Measurements from ENCODE around the gene RFTN1. TPM values are rescaled to one million over a fixed set of nuclear protein-coding genes. Genes with fewer than 3 reads are reported as not detected.

RFTN1 gene
- total RNA-seq, 2 experiments from 2014 or later: 95.9 to 109 TPM

- H3K4me3 Mint-ChIP-seq: no peak overlapping the region
- DNase-seq: no peak
- H3K27ac Mint-ChIP-seq: no peak overlapping the region
- peaks cover 46% of the 10 kb centered on the region for H3K36me3 Mint-ChIP-seq (ENCODE audit: low read depth)
- CTCF ChIA-PET: interaction anchor here (1.4 kb wide), 1 partner anchor 20 kb away, joined by 3 read pairs; no protein-coding TSS in a partner anchor
- no peaks in the 10 kb centered on the region for H3K9me3 Mint-ChIP-seq
- peaks cover 13% of the 10 kb centered on the region for H3K4me1 Mint-ChIP-seq (ENCODE audit: low read depth)
- intact Hi-C loops (cut with micrococcal nuclease): no loop called here
- no peaks in the 10 kb centered on the region for H3K27me3 Mint-ChIP-seq (ENCODE audit: low read depth)
Observed at GRCh38 chr3:16430717-16431630, 82.5 kb downstream of the RFTN1 start.

GRCh38 chr3:16429086-16429485, 84.4 kb downstream of the RFTN1 start:
- DNase-seq: no peak
- intact Hi-C loops (cut with micrococcal nuclease): no loop called here
- H3K9me3 Mint-ChIP-seq: no peaks in the 10 kb centered on the region
- no peak overlapping the region for H3K27ac Mint-ChIP-seq
- CTCF ChIA-PET: interaction anchor here (0.6 kb wide), 1 partner anchor 19 kb away, joined by 7 read pairs; no protein-coding TSS in a partner anchor
- H3K27me3 Mint-ChIP-seq (ENCODE audit: low read depth): no peaks in the 10 kb centered on the region
- H3K36me3 Mint-ChIP-seq (ENCODE audit: low read depth): peaks cover 50% of the 10 kb centered on the region
- H3K4me3 Mint-ChIP-seq: no peak overlapping the region
- H3K4me1 Mint-ChIP-seq (ENCODE audit: low read depth): peaks cover 15% of the 10 kb centered on the region

GRCh38 chr3:16428612-16429011, 84.9 kb downstream of the RFTN1 start:
- CTCF ChIA-PET: interaction anchor here (0.6 kb wide), 1 partner anchor 20 kb away, joined by 7 read pairs; no protein-coding TSS in a partner anchor
- H3K4me1 Mint-ChIP-seq (ENCODE audit: low read depth): peaks cover 15% of the 10 kb centered on the region
- H3K4me3 Mint-ChIP-seq: no peak overlapping the region
- H3K36me3 Mint-ChIP-seq (ENCODE audit: low read depth): peaks cover 50% of the 10 kb centered on the region
- no peaks in the 10 kb centered on the region for H3K9me3 Mint-ChIP-seq
- H3K27ac Mint-ChIP-seq: no peak overlapping the region
- no peaks in the 10 kb centered on the region for H3K27me3 Mint-ChIP-seq (ENCODE audit: low read depth)
- intact Hi-C loops (cut with micrococcal nuclease): no loop called here
- DNase-seq: no peak

GRCh38 chr3:16427103-16427965, 86.2 kb downstream of the RFTN1 start:
- no peaks in the 10 kb centered on the region for H3K27me3 Mint-ChIP-seq (ENCODE audit: low read depth)
- H3K9me3 Mint-ChIP-seq: no peaks in the 10 kb centered on the region
- CTCF ChIA-PET: no interaction called here
- intact Hi-C loops (cut with micrococcal nuclease): no loop called here
- no peak overlapping the region for H3K4me3 Mint-ChIP-seq
- H3K4me1 Mint-ChIP-seq (ENCODE audit: low read depth): peaks cover 15% of the 10 kb centered on the region
- H3K27ac Mint-ChIP-seq: no peak overlapping the region
- DNase-seq: no peak
- peaks cover 45% of the 10 kb centered on the region for H3K36me3 Mint-ChIP-seq (ENCODE audit: low read depth)

- Mint-ChIP-seq H3K4me3 (no peak overlapping the region), H3K27me3 (ENCODE audit: low read depth) (no peaks in the 10 kb centered on the region), H3K27ac (no peak overlapping the region), H3K9me3 (no peaks in the 10 kb centered on the region), H3K36me3 (ENCODE audit: low read depth) (peaks cover 40% of the 10 kb centered on the region), H3K4me1 (ENCODE audit: low read depth) (peaks cover 13% of the 10 kb centered on the region)
- CTCF ChIA-PET: no interaction called here
- intact Hi-C loops (cut with micrococcal nuclease): no loop called here
- DNase-seq: no peak
Observed at GRCh38 chr3:16426665-16427064, 86.8 kb downstream of the RFTN1 start.

- peaks cover 12% of the 10 kb centered on the region for H3K4me1 Mint-ChIP-seq (ENCODE audit: low read depth)
- no peaks in the 10 kb centered on the region for H3K27me3 Mint-ChIP-seq (ENCODE audit: low read depth)
- no peak for DNase-seq
- CTCF ChIA-PET: no interaction called here
- H3K27ac Mint-ChIP-seq: no peak overlapping the region
- H3K4me3 Mint-ChIP-seq: no peak overlapping the region
- no peaks in the 10 kb centered on the region for H3K9me3 Mint-ChIP-seq
- intact Hi-C loops (cut with micrococcal nuclease): no loop called here
- peaks cover 40% of the 10 kb centered on the region for H3K36me3 Mint-ChIP-seq (ENCODE audit: low read depth)
Observed at GRCh38 chr3:16426029-16426400, 87.5 kb downstream of the RFTN1 start.

- Mint-ChIP-seq H3K4me1 (ENCODE audit: low read depth) (peaks cover 9% of the 10 kb centered on the region), H3K4me3 (no peak overlapping the region)
Observed at GRCh38 chr3:16425398-16426028, 88.0 kb downstream of the RFTN1 start.

GRCh38 chr3:16423947-16424673, 89.4 kb downstream of the RFTN1 start:
- Mint-ChIP-seq H3K4me1 (ENCODE audit: low read depth) (peaks cover 8% of the 10 kb centered on the region), H3K27ac (no peak overlapping the region), H3K36me3 (ENCODE audit: low read depth) (peaks cover 32% of the 10 kb centered on the region), H3K4me3 (no peak overlapping the region), H3K27me3 (ENCODE audit: low read depth) (no peaks in the 10 kb centered on the region), H3K9me3 (no peaks in the 10 kb centered on the region)
- intact Hi-C loops (cut with micrococcal nuclease): no loop called here
- CTCF ChIA-PET: no interaction called here
- DNase-seq: no peak

More at GRCh38 chr3:16425398-16426028, 88.0 kb downstream of the RFTN1 start:
- Mint-ChIP-seq H3K27me3 (ENCODE audit: low read depth) (no peaks in the 10 kb centered on the region), H3K36me3 (ENCODE audit: low read depth) (peaks cover 35% of the 10 kb centered on the region), H3K27ac (no peak overlapping the region), H3K9me3 (no peaks in the 10 kb centered on the region)
- intact Hi-C loops (cut with micrococcal nuclease): no loop called here
- CTCF ChIA-PET: no interaction called here
- no peak for DNase-seq

- Mint-ChIP-seq H3K36me3 (ENCODE audit: low read depth) (peaks cover 29% of the 10 kb centered on the region), H3K4me1 (ENCODE audit: low read depth) (peaks cover 12% of the 10 kb centered on the region), H3K27me3 (ENCODE audit: low read depth) (no peaks in the 10 kb centered on the region), H3K27ac (no peak overlapping the region), H3K4me3 (no peak overlapping the region), H3K9me3 (no peaks in the 10 kb centered on the region)
- intact Hi-C loops (cut with micrococcal nuclease): no loop called here
- DNase-seq: no peak
- CTCF ChIA-PET: no interaction called here
Observed at GRCh38 chr3:16423298-16423697, 90.2 kb downstream of the RFTN1 start.

GRCh38 chr3:16419640-16420241, 93.8 kb downstream of the RFTN1 start:
- intact Hi-C loops (cut with micrococcal nuclease): no loop called here
- CTCF ChIA-PET: interaction anchor here (0.6 kb wide), 1 partner anchor 61 kb away, joined by 3 read pairs; no protein-coding TSS in a partner anchor
- peaks cover 13% of the 10 kb centered on the region for H3K36me3 Mint-ChIP-seq (ENCODE audit: low read depth)
- no peak overlapping the region for H3K27ac Mint-ChIP-seq
- H3K27me3 Mint-ChIP-seq (ENCODE audit: low read depth): no peaks in the 10 kb centered on the region
- no peaks in the 10 kb centered on the region for H3K9me3 Mint-ChIP-seq
- H3K4me1 Mint-ChIP-seq (ENCODE audit: low read depth): peaks cover 25% of the 10 kb centered on the region
- no peak overlapping the region for H3K4me3 Mint-ChIP-seq
- no peak for DNase-seq

- Mint-ChIP-seq H3K27me3 (ENCODE audit: low read depth) (no peaks in the 10 kb centered on the region), H3K4me3 (no peak overlapping the region), H3K36me3 (ENCODE audit: low read depth) (peaks cover 16% of the 10 kb centered on the region), H3K4me1 (ENCODE audit: low read depth) (peaks cover 36% of the 10 kb centered on the region), H3K27ac (no peak overlapping the region), H3K9me3 (no peaks in the 10 kb centered on the region)
- no peak for DNase-seq
- intact Hi-C loops (cut with micrococcal nuclease): no loop called here
- CTCF ChIA-PET: interaction anchor here (0.6 kb wide), 1 partner anchor 110 kb away, joined by 3 read pairs; no protein-coding TSS in a partner anchor
Observed at GRCh38 chr3:16417945-16418739, 95.4 kb downstream of the RFTN1 start.

All from activated naive CD4-positive, alpha-beta T cell treated with anti-CD3 and anti-CD28 coated beads for 36 hours (primary cell).